Measurements from ENCODE around the gene PDCD7. TPM values are rescaled to one million over a fixed set of nuclear protein-coding genes. Genes with fewer than 3 reads are reported as not detected.
"Not testable (repeated sequence)": the region's sequence is repeated elsewhere in the genome, so short reads cannot be mapped to it uniquely, and the experiment has no call there.

PDCD7 gene
- total RNA-seq, 4 donors from 2014 or later, result 21.0 to 33.5 (median 27.0) TPM

GRCh38 chr15:65101411-65101890 is 32.2 kb downstream of the PDCD7 start:
- WGBS, 2 donors, result 31 to 33% methylated on average over 9 of the region's 9 CpGs
- TF ChIP-seq CTCF (IDR thresholded peaks at IDR 0.05), result no peak
- TF ChIP-seq POLR2A (IDR thresholded peaks at IDR 0.05), result no peak
- DNase-seq (ENCODE audit: low spot score in 2 of 2), result peak in 1 of 2 donors; percentile 90
- H3K4me3 ChIP-seq (ENCODE audit: low read depth, poor library complexity, severe bottlenecking), result no peak overlapping the region
- intact Hi-C loops (cut with DNase I; ENCODE audit: low total_unique reads), result loop anchor here (5.0 kb wide), 1 partner anchor 49 kb away; no protein-coding TSS in a partner anchor

- peak in 1 of 2 donors; percentile 83 for DNase-seq (ENCODE audit: low spot score in 2 of 2)
- H3K4me3 ChIP-seq (ENCODE audit: low read depth, poor library complexity, severe bottlenecking), result no peak overlapping the region
- intact Hi-C loops (cut with DNase I; ENCODE audit: low total_unique reads), result loop anchor here (5.0 kb wide), 1 partner anchor 48 kb away; no protein-coding TSS in a partner anchor
- 36 to 38% methylated on average over 7 of the region's 7 CpGs for WGBS, 2 donors
- TF ChIP-seq POLR2A (IDR thresholded peaks at IDR 0.05) (no peak), CTCF (IDR thresholded peaks at IDR 0.05) (no peak)
Observed at GRCh38 chr15:65100442-65100841, 33.2 kb downstream of the PDCD7 start.

GRCh38 chr15:65099801-65100200 is 33.8 kb downstream of the PDCD7 start:
- peak in 1 of 2 donors; percentile 62 for DNase-seq (ENCODE audit: low spot score in 2 of 2)
- H3K4me3 ChIP-seq (ENCODE audit: low read depth, poor library complexity, severe bottlenecking), result not testable (repeated sequence)
- WGBS, 2 donors, result 86 to 88% methylated on average over 10 of the region's 10 CpGs
- intact Hi-C loops (cut with DNase I; ENCODE audit: low total_unique reads), result loop anchor here (5.0 kb wide), 1 partner anchor 48 kb away; no protein-coding TSS in a partner anchor

GRCh38 chr15:65099336-65099735 is 34.3 kb downstream of the PDCD7 start:
- no peak overlapping the region for H3K4me3 ChIP-seq (ENCODE audit: low read depth, poor library complexity, severe bottlenecking)
- intact Hi-C loops (cut with DNase I; ENCODE audit: low total_unique reads), result no loop called here
- TF ChIP-seq POLR2A (IDR thresholded peaks at IDR 0.05) (no peak), CTCF (IDR thresholded peaks at IDR 0.05) (no peak)
- WGBS, 2 donors, result 96 to 100% methylated on average over 5 of the region's 5 CpGs
- DNase-seq (ENCODE audit: low spot score in 2 of 2), result peak in 1 of 2 donors; percentile 66

GRCh38 chr15:65097651-65098263 is 35.9 kb downstream of the PDCD7 start:
- 88 to 91% methylated on average over 7 of the region's 7 CpGs for WGBS, 2 donors
- H3K4me3 ChIP-seq (ENCODE audit: low read depth, poor library complexity, severe bottlenecking), result no peak overlapping the region
- intact Hi-C loops (cut with DNase I; ENCODE audit: low total_unique reads), result no loop called here
- DNase-seq (ENCODE audit: low spot score in 2 of 2), result peak in 1 of 2 donors; percentile 74
- TF ChIP-seq CTCF (IDR thresholded peaks at IDR 0.05) (no peak), POLR2A (IDR thresholded peaks at IDR 0.05) (no peak)

GRCh38 chr15:65096481-65097385 is 36.9 kb downstream of the PDCD7 start:
- intact Hi-C loops (cut with DNase I; ENCODE audit: low total_unique reads), result no loop called here
- H3K4me3 ChIP-seq (ENCODE audit: low read depth, poor library complexity, severe bottlenecking), result no peak overlapping the region
- no peak for TF ChIP-seq POLR2A (IDR thresholded peaks at IDR 0.05)
- TF ChIP-seq CTCF (IDR thresholded peaks at IDR 0.05), result no peak
- WGBS, 2 donors, result 86 to 96% methylated on average over 6 of the region's 6 CpGs
- DNase-seq (ENCODE audit: low spot score in 2 of 2), result peak in 1 of 2 donors; percentile 72
